Right ventricle myocardium superior (tissue), 1 donor: Measurements from ENCODE around the gene GOSR1. TPM values are rescaled to one million over a fixed set of nuclear protein-coding genes. Genes with fewer than 3 reads are reported as not detected.
A peak's percentile ranks its signal among the peaks of the same experiment; 100 is the strongest.
"Not testable (repeated sequence)": the region's sequence is repeated elsewhere in the genome, so short reads cannot be mapped to it uniquely, and the experiment has no call there.

Experiments used
- ATAC-seq: fragments of 200-7000 bp; cut with Tn5 transposase; one replicate; pipeline ENCODE4 v1.9.1; 2020; ENCODE audit warnings: mild to moderate bottlenecking; ENCODE audit not compliant: poor library complexity
- DNase-seq: peaks from one replicate; pipeline ENCODE4 v3.0.0-alpha.2; 2020
- intact Hi-C: fragments of 100-400 bp; cut with DNase I; formaldehyde crosslinking; loops from one replicate; pipeline ENCODE4 v1.11.2; 2022
- total RNA-seq: library from RNA; stranded (reverse); fragmentation: NEBNext Ultra II Directional; extraction: Animal tissue kit (Norgen Biotek cat#: 25700); gene quantifications from one replicate; pipeline ENCODE4 v1.2.1, GENCODE V29; 2021
- donor health status: DM: no; HTN: yes; CAD: no; lungs with severe emphysema.

Gene GOSR1
- total RNA-seq, 1 donor from 2014 or later, result 29.7 TPM

- intact Hi-C loops, result no loop called here
- DNase-seq (no peak), ATAC-seq (no peak)
These were observed 16.6 kb downstream of the GOSR1 start for GRCh38 chr17:30493780-30494179.

DNA sequence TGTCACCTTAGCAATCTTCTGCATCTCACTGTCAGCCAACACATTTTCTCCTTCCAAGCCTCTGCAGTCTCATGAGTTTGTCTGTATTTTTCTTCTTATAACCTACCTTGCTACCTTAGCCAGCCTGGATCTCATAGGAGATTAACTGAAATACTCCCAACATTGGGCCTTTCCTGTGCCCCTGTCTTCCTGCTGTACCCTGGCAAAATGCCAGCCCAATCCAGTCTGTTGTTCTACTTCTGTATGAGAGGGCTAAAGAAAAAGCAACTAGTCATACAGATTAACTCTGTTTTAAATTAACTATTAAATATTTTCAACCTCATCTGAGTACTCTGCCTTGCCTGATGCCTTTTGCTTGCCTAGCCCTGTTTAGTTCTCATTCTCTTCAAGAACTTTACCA, 18.4 kb downstream of the GOSR1 start:
- ATAC-seq, result no peak
- DNase-seq, result no peak
- intact Hi-C loops, result no loop called here

DNA sequence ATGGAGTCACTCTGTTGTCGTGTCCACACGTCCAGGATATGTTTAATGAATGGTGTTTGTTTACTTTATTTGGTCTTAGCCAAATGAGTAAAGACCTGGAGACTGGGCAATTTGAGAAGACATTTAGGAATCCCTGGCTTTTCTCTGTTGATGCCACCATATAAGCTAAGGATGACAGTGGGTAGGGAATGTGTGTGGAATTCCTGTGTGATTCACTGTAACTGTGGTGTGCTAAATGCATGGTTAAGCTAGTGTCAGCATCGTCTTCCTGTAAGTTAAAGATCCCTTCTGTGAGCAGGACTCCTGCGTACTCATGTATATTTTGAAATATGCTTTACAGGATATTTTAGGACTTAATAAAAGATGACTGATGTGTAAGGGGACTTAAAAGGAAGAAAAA, 26.4 kb downstream of the GOSR1 start:
- DNase-seq (no peak), ATAC-seq (no peak)
- intact Hi-C loops, result no loop called here

DNA sequence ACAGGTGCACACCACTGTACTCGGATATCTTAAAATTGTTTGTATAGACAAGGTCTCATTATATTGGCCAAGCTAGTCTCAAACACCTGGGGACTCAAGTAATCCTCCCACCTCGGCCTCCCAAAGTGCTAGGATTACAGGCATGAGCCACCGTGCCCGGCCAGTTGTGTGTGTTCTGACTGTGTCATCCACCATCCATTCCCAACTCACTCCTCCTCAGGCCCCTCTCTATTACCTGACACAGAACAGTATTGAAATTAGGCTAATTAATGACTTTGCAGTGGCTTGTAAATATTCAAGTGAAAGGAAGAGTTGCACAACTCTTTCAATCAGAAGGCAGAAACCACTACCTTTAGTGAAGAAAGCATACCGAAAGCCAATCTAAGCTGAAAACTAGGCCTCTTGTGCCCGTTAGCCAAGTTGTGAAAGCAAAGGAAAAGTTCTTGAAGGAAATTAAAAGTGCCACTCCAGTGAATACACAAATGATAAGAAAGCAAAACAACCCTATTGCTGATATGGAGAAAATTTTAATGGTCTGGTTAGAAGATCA, 28.7 kb downstream of the GOSR1 start:
- intact Hi-C loops, result no loop called here
- no peak for DNase-seq
- ATAC-seq, result no peak

DNA sequence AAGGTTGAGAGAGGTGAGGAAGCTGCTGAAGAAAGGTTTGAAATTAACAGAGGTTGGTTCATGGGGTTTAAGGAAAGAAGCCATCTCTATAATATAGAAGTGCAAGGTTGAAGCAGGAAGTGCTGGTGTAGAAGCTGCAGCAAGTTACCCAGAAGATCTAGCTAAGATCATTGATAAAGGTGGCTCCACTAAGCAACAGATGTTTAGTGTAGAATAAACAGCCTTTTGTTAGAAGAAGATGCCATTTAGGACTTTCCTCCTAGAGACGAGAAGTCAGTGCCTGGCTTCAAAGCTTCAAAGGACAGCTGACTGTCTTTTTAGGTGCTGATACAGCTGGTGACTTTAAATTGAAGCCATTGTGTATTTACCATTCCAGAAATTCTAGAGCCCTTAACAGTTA, 29.3 kb downstream of the GOSR1 start:
- no peak for ATAC-seq
- no peak for DNase-seq
- intact Hi-C loops, result no loop called here

GRCh38 chr17:30513346-30513745, 36.1 kb downstream of the GOSR1 start:
- no peak for ATAC-seq
- no peak for DNase-seq
- intact Hi-C loops, result no loop called here

- ATAC-seq (no peak), DNase-seq (no peak)
- intact Hi-C loops, result no loop called here
These were observed 37.8 kb downstream of the GOSR1 start for GRCh38 chr17:30514895-30515596.

DNA sequence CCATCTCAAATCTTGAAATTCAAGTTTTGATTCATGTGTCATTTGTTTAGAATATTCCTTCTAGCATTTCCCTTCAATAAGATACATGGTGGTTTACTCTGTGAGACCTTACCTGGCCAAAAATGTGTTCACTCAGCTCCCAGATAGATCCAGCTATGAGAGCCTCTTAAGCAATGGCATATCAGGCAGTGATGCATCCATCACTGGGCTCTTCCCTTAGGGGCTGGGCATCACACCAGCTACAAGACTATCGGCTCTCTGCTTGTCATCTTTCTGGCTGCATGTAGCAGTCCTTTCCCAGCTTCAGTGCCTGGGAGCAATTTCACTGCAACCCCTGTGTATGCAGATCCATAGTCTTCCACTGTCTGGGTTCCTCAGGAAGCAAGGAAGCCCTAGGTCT, 40.6 kb downstream of the GOSR1 start:
- no peak for DNase-seq
- peak; percentile 14 for ATAC-seq
- intact Hi-C loops, result no loop called here

- DNase-seq (no peak), ATAC-seq (no peak)
- intact Hi-C loops, result no loop called here
These were observed 42.0 kb downstream of the GOSR1 start for GRCh38 chr17:30519166-30519565.

- no peak for DNase-seq
- intact Hi-C loops, result no loop called here
- ATAC-seq, result peak; percentile 31
These were observed 42.5 kb downstream of the GOSR1 start for GRCh38 chr17:30519707-30520106.

DNA sequence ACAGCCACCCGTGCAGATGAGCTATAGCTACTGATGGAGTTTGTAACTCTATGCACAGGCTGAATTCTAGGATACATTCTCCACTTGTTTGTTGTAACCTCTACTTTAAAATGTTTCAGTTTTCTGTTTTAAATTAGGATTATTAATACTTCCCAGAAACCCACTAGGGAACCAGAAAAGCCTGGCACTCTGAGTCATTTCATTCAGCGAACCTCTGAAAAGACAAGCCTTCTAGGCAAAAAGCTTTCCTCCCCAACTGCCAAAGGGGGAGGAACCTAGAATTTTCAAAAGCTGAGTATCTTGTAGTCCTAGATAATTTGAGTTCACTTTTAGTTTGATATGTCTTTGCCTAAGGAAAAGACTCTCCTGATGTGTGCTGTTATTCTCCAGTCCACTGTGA, 43.2 kb downstream of the GOSR1 start:
- intact Hi-C loops, result no loop called here
- no peak for ATAC-seq
- no peak for DNase-seq

GRCh38 chr17:30520882-30521281, 43.7 kb downstream of the GOSR1 start:
- ATAC-seq (no peak), DNase-seq (no peak)
- intact Hi-C loops, result no loop called here

GRCh38 chr17:30521766-30522165, 44.6 kb downstream of the GOSR1 start:
- ATAC-seq (peak; percentile 52), DNase-seq (no peak)
- intact Hi-C loops, result no loop called here

DNA sequence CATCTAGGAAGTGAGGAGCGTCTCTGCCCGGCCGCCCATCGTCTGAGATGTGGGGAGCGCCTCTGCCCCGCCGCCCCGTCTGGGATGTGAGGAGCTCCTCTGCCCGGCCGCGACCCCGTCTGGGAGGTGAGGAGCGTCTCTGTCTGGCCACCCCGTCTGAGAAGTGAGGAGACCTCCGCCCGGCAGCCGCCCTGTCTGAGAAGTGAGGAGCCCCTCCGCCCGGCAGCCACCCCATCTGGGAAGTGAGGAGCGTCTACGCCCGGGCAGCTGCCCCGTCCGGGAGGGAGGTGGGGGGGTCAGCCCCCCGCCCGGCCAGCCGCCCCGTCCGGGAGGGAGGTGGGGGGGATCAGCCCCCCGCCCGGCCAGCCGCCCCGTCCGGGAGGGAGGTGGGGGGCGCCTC, 46.0 kb downstream of the GOSR1 start:
- DNase-seq, ATAC-seq, intact Hi-C loops: not testable (repeated sequence)

GRCh38 chr17:30524847-30525246, 47.6 kb downstream of the GOSR1 start:
- intact Hi-C loops, result no loop called here
- ATAC-seq (peak; percentile 83), DNase-seq (no peak)

GRCh38 chr17:30526401-30526800, 49.2 kb downstream of the GOSR1 start:
- no peak for ATAC-seq
- intact Hi-C loops, result no loop called here
- DNase-seq, result no peak

GRCh38 chr17:30528701-30529100, 51.5 kb downstream of the GOSR1 start:
- DNase-seq, intact Hi-C loops: not testable (repeated sequence)

DNA sequence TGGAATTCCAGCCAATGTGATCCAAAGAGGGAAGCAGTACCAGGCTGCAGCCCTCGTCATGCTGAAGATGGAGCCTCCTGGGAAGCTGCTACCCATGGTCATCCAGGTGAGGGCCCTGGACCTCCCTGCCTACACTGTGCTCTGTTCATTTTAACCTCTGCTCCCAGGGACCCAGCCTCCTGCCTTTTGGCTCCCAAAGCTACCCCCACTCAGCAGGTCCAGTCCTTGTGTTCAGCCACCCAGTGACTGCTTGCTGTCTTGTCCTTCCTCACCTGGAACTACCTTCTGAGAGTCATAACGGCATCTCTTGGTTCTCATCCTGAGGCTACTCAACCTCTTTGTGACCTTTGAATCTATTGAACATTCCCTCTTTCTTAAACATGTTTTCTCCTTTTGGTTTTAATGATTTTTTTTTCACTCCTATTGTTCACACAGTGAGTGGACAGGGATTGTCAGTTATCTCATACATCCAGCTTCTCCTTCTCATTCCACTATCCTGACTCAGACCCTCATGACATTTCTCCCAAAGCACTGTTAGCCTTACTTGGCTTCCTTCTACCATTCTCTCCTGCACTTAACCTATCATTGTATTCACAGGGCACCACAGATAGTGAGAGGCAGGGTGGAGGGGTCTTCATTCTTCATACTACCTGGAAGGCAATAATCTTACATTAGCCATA, 53.3 kb downstream of the GOSR1 start:
- DNase-seq (no peak), ATAC-seq (no peak)
- intact Hi-C loops, result no loop called here

More at GRCh38 chr17:30528701-30529100, 51.5 kb downstream of the GOSR1 start:
- not testable (repeated sequence) for ATAC-seq

GRCh38 chr17:30532871-30533270, 55.7 kb downstream of the GOSR1 start:
- ATAC-seq, result no peak
- intact Hi-C loops, result no loop called here
- DNase-seq, result no peak

DNA sequence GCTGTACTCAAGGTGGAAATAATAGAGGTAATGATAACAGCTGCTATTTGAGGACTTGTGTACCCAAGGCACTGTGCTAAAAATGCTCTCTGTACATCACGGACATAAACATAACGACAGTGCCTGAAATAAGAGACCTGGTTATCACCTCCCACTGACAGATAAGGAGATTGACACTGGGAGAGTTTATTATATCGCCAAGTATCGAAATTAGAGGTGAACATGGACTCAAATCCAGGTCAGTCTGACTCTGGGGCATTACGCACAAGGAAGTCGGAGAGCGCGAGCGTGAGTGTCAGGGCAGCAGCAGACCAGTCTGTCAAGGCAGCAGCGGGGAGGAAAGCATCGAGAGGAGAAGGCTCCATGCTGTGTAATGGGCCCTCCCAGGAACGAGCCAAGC, 57.1 kb downstream of the GOSR1 start:
- ATAC-seq (peak; percentile 72), DNase-seq (no peak)
- intact Hi-C loops, result no loop called here
